Urinary bladder (tissue), 4 donors: ENCODE measurements around the gene PA2G4. TPM values are rescaled to one million over a fixed set of nuclear protein-coding genes. Genes with fewer than 3 reads are reported as not detected.
"Not testable (repeated sequence)": the region's sequence is repeated elsewhere in the genome, so short reads cannot be mapped to it uniquely, and the experiment has no call there.

Experiments
- DNase-seq: peaks from one replicate; pipeline ENCODE4 v3.0.0-alpha.2; 2015; ENCODE audit errors: extremely low spot score
- H3K27ac ChIP-seq: one replicate; pipeline ENCODE4 v1.5.1; 2013; ENCODE audit warnings: low read depth, mild to moderate bottlenecking, moderate library complexity
- H3K36me3 ChIP-seq: one replicate; pipeline ENCODE4 v1.6.1; 2013; ENCODE audit warnings: mild to moderate bottlenecking, moderate library complexity; ENCODE audit not compliant: insufficient read depth
- H3K4me1 ChIP-seq: one replicate; pipeline ENCODE4 v1.6.1; 2013; ENCODE audit warnings: mild to moderate bottlenecking, moderate library complexity; ENCODE audit not compliant: insufficient read depth
- H3K4me3 ChIP-seq: one replicate; pipeline ENCODE4 v1.5.1; 2013; ENCODE audit warnings: low read depth, low read length
- WGBS: extraction: QIAGEN DNeasy Blood & Tissue Kit; methylation state at CpG from one replicate; pipeline ENCODE4 v1.1.7; 2013; 5-methylcytosine and 5-hydroxymethylcytosine counted together
- polyA plus RNA-seq: library from polyadenylated mRNA; stranded (reverse); fragments of 200-250 nt; gene quantifications from one replicate; pipeline ENCODE4 v1.2.3, GENCODE V29; 2013
- total RNA-seq: library from RNA; depleted of rRNA; stranded (reverse); fragments of >200 nt; gene quantifications from one replicate; pipeline ENCODE4 v1.2.3, GENCODE V29; 2014
- donor health status: healthy with polysubstance abuse.
- donor health status: healthy.

Gene PA2G4
- total and polyA plus RNA-seq, 2 donors: 64.6 to 121 TPM

GRCh38 chr12:56156464-56157200 is 52.3 kb downstream of the PA2G4 start:
- peak overlapping the region; percentile 21 for H3K4me3 ChIP-seq
- peak overlapping the region; percentile 85 for H3K27ac ChIP-seq
- not testable (repeated sequence) for H3K4me1 ChIP-seq, DNase-seq, H3K36me3 ChIP-seq
- 90% methylated on average over 21 of the region's 21 CpGs for WGBS

DNA sequence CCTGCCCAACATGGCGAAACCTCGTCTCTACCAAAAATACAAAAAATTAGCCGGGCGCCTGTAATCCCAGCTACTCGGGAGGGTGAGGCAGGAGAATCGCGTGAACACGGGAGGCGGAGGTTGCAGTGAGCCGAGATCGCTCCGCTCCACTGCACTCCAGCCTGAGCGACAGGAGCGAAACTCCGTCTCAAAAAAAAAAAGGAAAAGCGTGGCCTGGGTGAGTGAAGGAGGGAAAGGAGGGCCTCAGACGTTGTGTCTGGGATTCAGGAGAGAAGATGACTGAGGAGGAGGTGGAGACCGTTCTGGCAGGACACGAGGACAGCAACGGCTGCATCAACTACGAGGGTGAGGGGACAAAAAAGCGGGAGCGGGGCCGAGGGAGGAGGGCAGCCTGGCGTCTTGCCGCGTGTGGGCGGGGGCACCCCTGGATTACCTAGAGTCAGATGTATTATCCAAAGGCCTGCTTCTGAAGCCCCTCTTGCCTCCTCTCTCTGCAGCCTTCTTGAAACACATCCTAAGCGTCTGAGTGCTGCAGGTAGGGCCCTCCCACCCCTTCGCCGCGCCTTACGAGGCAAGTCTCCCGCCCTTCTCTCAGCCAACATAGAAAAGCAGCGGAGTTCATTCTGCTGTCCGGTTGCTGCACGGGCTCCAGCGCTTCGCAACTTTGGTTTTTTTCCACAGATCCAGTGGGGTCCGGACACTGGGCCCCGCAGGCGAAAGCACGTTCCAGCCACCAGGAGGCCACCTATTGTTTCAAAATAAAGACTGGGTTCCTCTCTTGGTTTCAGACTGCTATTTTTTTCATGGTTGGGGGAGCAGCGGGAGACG is 53.1 kb downstream of the PA2G4 start:
- WGBS: 3% methylated on average over 45 of the region's 45 CpGs
- peak overlapping the region; percentile 85 for H3K27ac ChIP-seq
- DNase-seq: peak; percentile 75
- peaks cover 3% of the 10 kb centered on the region for H3K36me3 ChIP-seq
- H3K4me3 ChIP-seq: peak overlapping the region; percentile 21
- H3K4me1 ChIP-seq: peaks cover 1% of the 10 kb centered on the region

DNA sequence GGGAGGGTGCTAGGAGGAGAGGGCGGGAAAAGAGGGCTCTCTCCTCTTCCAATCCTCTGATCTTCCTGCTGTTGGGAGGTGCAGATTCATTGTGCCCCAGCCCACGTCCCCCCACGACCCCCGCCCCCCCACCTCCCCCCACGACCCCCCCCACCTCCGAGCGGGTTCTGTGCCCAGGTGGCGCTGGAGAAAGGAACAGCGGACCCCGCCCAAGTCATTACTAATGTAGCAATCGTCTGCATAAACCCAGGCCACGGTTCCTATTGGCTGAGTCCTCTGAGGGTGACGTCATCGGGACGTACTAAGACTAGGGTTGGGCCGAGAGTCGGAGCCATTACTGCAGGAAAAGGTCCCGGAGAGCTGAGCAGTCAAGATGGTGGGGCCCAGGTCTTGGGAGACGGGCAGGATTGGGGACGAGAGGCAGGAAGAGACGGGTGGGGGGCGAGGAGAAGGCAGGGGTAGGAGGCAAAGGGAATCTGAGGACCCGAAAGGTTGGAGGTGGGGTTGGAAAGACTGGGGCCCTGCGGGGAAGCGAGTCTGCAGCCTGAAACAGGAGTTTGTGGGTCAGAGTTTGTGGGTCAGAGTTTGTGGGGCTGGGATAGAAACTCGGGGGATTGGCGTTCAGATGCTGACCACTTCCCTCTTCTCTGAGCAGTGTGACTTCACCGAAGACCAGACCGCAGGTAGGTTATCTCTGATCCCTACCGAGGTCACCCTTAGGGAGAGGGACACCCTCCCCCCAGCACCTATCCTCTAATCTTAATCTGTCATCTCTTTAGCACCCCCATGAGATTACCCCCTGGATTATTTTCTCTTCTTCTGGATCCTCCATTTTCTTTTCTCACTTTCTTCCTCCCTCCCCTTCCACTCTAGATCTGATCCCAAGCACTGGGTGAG is 53.9 kb downstream of the PA2G4 start, which contains the start of gene MYL6:
TSS of gene MYL6 (plus strand) at position 331 of the 897 bp plus-strand sequence. CDS start at position 374, 43 bp downstream.
- WGBS: under 1% methylated on average over 30 of the region's 30 CpGs
- Histone ChIP-seq H3K4me1 (no peaks in the 10 kb centered on the region), H3K4me3 (peak within 1 kb of the TSS; percentile 68), H3K27ac (peak within 1 kb of the TSS; percentile 100), H3K36me3 (peaks cover 3% of the 10 kb centered on the region)
- DNase-seq: peak; percentile 98

- DNase-seq: peak; percentile 26
- Histone ChIP-seq H3K4me1 (no peaks in the 10 kb centered on the region), H3K36me3 (peaks cover 6% of the 10 kb centered on the region), H3K4me3 (peak overlapping the region; percentile 68), H3K27ac (peak overlapping the region; percentile 100)
- under 1% methylated on average over 6 of the region's 6 CpGs for WGBS
Measured at GRCh38 chr12:56158926-56159461, 54.6 kb downstream of the PA2G4 start.

DNA sequence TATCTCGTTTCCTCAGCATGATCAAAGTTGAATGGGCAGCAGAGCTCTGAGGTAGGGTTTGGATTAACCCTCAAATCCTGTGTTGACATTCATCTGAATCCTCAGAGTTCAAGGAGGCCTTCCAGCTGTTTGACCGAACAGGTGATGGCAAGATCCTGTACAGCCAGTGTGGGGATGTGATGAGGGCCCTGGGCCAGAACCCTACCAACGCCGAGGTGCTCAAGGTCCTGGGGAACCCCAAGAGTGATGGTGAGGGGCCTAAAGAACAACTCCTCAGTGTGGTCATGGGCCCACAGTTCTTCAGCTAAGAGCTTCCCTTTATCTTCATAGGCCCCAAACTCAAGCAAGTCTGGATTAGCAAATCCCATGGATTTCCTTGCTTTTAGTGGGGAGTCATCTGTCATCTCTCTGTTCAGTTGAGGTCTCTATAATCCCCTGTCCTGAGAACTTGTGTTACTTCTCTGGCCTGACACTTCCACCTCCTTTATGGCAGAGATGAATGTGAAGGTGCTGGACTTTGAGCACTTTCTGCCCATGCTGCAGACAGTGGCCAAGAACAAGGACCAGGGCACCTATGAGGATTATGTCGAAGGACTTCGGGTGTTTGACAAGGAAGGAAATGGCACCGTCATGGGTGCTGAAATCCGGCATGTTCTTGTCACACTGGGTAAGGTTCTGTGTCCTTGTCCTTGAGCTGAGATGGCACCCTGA is 55.3 kb downstream of the PA2G4 start:
- peak overlapping the region; percentile 68 for H3K4me3 ChIP-seq
- H3K27ac ChIP-seq: peak overlapping the region; percentile 100
- no peak for DNase-seq
- WGBS: 17% methylated on average over 8 of the region's 8 CpGs
- no peaks in the 10 kb centered on the region for H3K4me1 ChIP-seq
- peaks cover 6% of the 10 kb centered on the region for H3K36me3 ChIP-seq

DNA sequence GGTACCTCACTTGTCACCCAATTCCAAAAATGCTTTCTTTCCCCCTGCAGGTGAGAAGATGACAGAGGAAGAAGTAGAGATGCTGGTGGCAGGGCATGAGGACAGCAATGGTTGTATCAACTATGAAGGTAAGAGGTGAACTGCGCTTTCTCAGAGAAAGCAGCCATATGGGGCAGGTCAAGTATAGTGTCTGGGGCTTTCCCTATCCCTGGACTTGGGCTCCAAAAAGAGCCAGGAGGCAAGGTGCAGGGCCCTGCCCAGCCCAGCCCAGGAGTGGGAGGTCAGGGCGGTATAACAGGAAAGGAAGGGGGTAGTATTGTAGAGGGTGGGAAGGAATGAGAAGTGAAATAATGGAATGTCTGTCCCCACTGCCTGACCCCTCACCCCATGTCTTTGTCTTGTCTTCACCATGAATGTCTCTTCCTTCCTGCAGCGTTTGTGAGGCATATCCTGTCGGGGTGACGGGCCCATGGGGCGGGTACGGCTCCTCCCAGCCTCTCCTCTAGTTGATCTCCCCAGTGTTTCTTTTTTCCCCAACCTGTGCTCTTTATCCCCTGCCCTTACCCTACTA is 55.9 kb downstream of the PA2G4 start:
- no peak for DNase-seq
- Histone ChIP-seq H3K4me3 (peak overlapping the region; percentile 68), H3K36me3 (peaks cover 8% of the 10 kb centered on the region), H3K4me1 (no peaks in the 10 kb centered on the region), H3K27ac (peak overlapping the region; percentile 100)
- WGBS: 23% methylated on average over 7 of the region's 7 CpGs

DNA sequence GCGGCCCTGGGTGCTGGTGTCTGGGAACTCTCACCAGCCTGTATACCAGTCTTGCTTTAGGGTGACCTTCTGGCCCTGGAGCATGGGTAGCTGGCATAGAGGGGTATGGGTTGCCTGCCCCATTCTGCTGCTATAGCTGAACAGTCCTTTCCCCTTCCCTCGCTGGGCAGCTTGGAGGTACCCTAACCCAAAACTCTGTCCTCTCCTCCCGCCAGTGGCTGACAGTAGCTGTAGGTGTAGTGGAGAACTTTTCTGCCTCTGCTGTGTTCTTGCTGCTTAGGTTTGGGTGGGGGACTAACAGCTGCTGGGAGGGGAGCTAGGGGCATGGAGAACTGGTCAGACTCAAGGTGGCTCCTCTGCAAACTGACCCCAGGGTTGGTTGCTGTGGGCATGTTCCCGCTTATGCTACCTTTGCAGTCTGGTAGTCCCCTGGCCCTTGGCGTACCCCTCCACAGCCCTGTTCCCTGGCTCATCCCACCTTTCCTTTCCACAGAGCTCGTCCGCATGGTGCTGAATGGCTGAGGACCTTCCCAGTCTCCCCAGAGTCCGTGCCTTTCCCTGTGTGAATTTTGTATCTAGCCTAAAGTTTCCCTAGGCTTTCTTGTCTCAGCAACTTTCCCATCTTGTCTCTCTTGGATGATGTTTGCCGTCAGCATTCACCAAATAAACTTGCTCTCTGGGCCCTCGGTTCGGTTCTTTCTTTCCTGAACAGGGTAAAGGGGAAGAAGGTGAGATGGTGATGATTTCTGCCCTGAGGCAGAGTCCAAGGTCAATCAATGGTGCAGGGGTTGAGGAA is 56.7 kb downstream of the PA2G4 start:
- Histone ChIP-seq H3K4me3 (peak overlapping the region; percentile 9), H3K27ac (peak overlapping the region; percentile 100), H3K36me3 (peaks cover 10% of the 10 kb centered on the region), H3K4me1 (no peaks in the 10 kb centered on the region)
- 47% methylated on average over 11 of the region's 11 CpGs for WGBS
- DNase-seq: no peak

- DNase-seq: no peak
- H3K36me3 ChIP-seq: peaks cover 10% of the 10 kb centered on the region
- no peak overlapping the region for H3K27ac ChIP-seq
- no peaks in the 10 kb centered on the region for H3K4me1 ChIP-seq
- H3K4me3 ChIP-seq: no peak overlapping the region
- WGBS: 47% methylated on average over 10 of the region's 10 CpGs
Measured at GRCh38 chr12:56161690-56162351, 57.5 kb downstream of the PA2G4 start.

DNA sequence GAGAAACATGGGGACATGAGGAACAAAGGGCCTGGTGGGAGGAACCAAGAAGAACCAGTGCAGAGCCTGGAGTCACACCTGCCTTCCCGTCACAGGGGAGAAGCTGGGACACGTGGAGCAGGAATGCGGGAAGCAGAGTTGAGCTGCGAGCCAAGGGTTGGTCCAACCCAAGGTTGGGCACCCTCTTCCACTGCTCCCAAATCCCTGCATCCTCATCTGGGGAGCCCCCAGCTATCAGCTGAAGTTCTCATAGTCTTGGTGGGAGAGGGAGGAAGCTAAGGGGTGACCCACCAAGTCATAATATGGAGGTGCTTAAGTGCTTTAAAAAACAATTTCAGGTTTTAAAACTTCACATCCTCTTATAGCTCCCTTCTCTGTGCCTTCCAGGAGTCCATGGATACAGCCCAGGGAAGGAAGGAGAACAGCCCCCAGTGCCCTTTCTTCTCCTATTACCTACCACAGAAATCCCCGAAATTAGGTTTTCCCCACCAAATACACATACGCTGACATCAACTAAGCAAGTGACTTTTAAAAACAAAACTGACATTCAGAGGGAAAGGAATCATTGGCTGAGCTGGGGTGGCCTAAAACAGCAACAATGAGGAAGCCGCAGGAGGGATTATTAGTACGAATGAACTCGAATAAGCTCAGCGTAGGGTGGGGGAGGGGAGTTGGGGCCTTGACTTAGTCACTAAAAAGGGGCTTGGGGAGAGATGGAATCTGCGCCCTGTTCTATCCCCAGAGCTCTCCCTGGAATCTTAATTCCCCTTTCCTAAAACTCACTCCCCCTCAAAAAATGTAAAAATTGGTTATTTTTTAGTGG is 58.3 kb downstream of the PA2G4 start:
- DNase-seq: no peak
- Histone ChIP-seq H3K4me1 (no peaks in the 10 kb centered on the region), H3K36me3 (peaks cover 10% of the 10 kb centered on the region), H3K27ac (no peak overlapping the region), H3K4me3 (no peak overlapping the region)
- WGBS: 41% methylated on average over 11 of the region's 11 CpGs
